OCI-LY3 (cell line): ENCODE data around the gene SNAI1.

Experiments used
- H2AFZ ChIP-seq: fragments of 200-600, 300-600 bp; shearing (Covaris generic); 2 replicates; pipeline ENCODE4 v1.6.0; 2014; ENCODE audit warnings: antibody characterized with exemption, low read depth, low read length
- H3K27ac ChIP-seq: fragments of 200-600, 300-600 bp; sonication (generic); 2 replicates; pipeline ENCODE4 v1.5.1; 2014; ENCODE audit warnings: mild to moderate bottlenecking, low read length, moderate library complexity, mixed read lengths
- H3K27me3 ChIP-seq: fragments of 200-600, 300-600 bp; sonication (generic); 2 replicates; pipeline ENCODE4 v1.6.1; 2014; ENCODE audit warnings: low read depth, low read length, mixed read lengths
- H3K36me3 ChIP-seq: fragments of 200-600, 300-600 bp; sonication (generic); replicated peaks from 2 replicates; pipeline ENCODE3; 2014; ENCODE audit warnings: low read depth, low read length, mixed read lengths
- H3K4me1 ChIP-seq: fragments of 300-600, 200-600 bp; sonication (generic); 2 replicates; pipeline ENCODE4 v1.6.1; 2014; ENCODE audit warnings: low read length, mixed read lengths
- H3K4me2 ChIP-seq: fragments of 200-600, 300-600 bp; sonication (generic); 2 replicates; pipeline ENCODE4 v1.6.1; 2014; ENCODE audit warnings: low read length, mixed read lengths
- H3K4me3 ChIP-seq: fragments of 300-600, 200-600 bp; sonication (generic); 2 replicates; pipeline ENCODE4 v1.5.1; 2014; ENCODE audit warnings: antibody characterized with exemption, mild to moderate bottlenecking, low read length, moderate library complexity
- H3K79me2 ChIP-seq: fragments of 300-600, 200-600 bp; shearing (Covaris generic); 2 replicates; pipeline ENCODE4 v1.6.1; 2014; ENCODE audit warnings: mild to moderate bottlenecking, low read length, mixed read lengths
- H3K9ac ChIP-seq: fragments of 300-600, 200-600 bp; shearing (Covaris generic); 2 replicates; pipeline ENCODE4 v1.6.0; 2014; ENCODE audit warnings: mild to moderate bottlenecking, low read length, moderate library complexity
- H3K9me3 ChIP-seq: fragments of 200-600, 300-600 bp; shearing (Covaris generic); 2 replicates; pipeline ENCODE4 v1.6.1; 2014; ENCODE audit warnings: low read length, mixed read lengths; ENCODE audit not compliant: insufficient read depth
- H4K20me1 ChIP-seq: fragments of 200-600, 300-600 bp; sonication (generic); 2 replicates; pipeline ENCODE4 v1.6.1; 2016; ENCODE audit warnings: low read length, mixed read lengths; ENCODE audit not compliant: insufficient read depth
- CTCF ChIP-seq: fragments of 200-600, 300-600 bp; sonication (generic); IDR thresholded peaks from 2 replicates; pipeline ENCODE4 v1.5.1; 2014; ENCODE audit warnings: antibody characterized with exemption, low read length, low read depth
- EZH2phosphoT487 ChIP-seq: fragments of 200-600 bp; shearing (Covaris generic); IDR thresholded peaks from 2 replicates; pipeline ENCODE4 v1.6.1; 2018; ENCODE audit warnings: antibody characterized with exemption, mixed run types, low read depth

SNAI1 gene

GRCh38 chr20:49965781-49966305 lies 16.9 kb upstream of the SNAI1 start:
- H3K4me2 ChIP-seq: no peak overlapping the region
- H4K20me1 ChIP-seq: no peaks in the 10 kb centered on the region
- H3K4me3 ChIP-seq: no peak overlapping the region
- H3K9ac ChIP-seq: no peak overlapping the region
- TF ChIP-seq EZH2phosphoT487 (no peak), CTCF (no peak)
- H2AFZ ChIP-seq: no peak overlapping the region
- peaks cover 12% of the 10 kb centered on the region for H3K4me1 ChIP-seq
- H3K36me3 ChIP-seq: no peaks in the 10 kb centered on the region
- H3K27ac ChIP-seq: no peak overlapping the region
- no peaks in the 10 kb centered on the region for H3K27me3 ChIP-seq
- no peaks in the 10 kb centered on the region for H3K79me2 ChIP-seq
- H3K9me3 ChIP-seq: no peaks in the 10 kb centered on the region

GRCh38 chr20:49966861-49967260 lies 15.9 kb upstream of the SNAI1 start:
- no peak overlapping the region for H3K4me2 ChIP-seq
- H3K27me3 ChIP-seq: no peaks in the 10 kb centered on the region
- H4K20me1 ChIP-seq: no peaks in the 10 kb centered on the region
- peaks cover 12% of the 10 kb centered on the region for H3K4me1 ChIP-seq
- no peak overlapping the region for H3K27ac ChIP-seq
- no peaks in the 10 kb centered on the region for H3K9me3 ChIP-seq
- TF ChIP-seq EZH2phosphoT487 (no peak), CTCF (no peak)
- no peaks in the 10 kb centered on the region for H3K79me2 ChIP-seq
- H3K36me3 ChIP-seq: no peaks in the 10 kb centered on the region
- H2AFZ ChIP-seq: no peak overlapping the region
- no peak overlapping the region for H3K4me3 ChIP-seq
- no peak overlapping the region for H3K9ac ChIP-seq

GRCh38 chr20:49969234-49969633 lies 13.5 kb upstream of the SNAI1 start:
- H3K4me2 ChIP-seq: no peak overlapping the region

GRCh38 chr20:49969946-49970345 lies 12.8 kb upstream of the SNAI1 start:
- Histone ChIP-seq H3K9me3 (no peaks in the 10 kb centered on the region), H3K36me3 (no peaks in the 10 kb centered on the region), H3K4me2 (no peak overlapping the region), H4K20me1 (no peaks in the 10 kb centered on the region), H3K27me3 (no peaks in the 10 kb centered on the region), H3K9ac (no peak overlapping the region), H3K27ac (no peak overlapping the region), H3K79me2 (no peaks in the 10 kb centered on the region), H3K4me3 (no peak overlapping the region), H3K4me1 (peaks cover 8% of the 10 kb centered on the region), H2AFZ (no peak overlapping the region)
- no peak for TF ChIP-seq CTCF
- TF ChIP-seq EZH2phosphoT487: no peak

More at GRCh38 chr20:49969234-49969633, 13.5 kb upstream of the SNAI1 start:
- no peak overlapping the region for H2AFZ ChIP-seq
- H3K27me3 ChIP-seq: no peaks in the 10 kb centered on the region
- no peaks in the 10 kb centered on the region for H3K79me2 ChIP-seq
- H3K27ac ChIP-seq: no peak overlapping the region
- H3K9ac ChIP-seq: no peak overlapping the region
- TF ChIP-seq EZH2phosphoT487 (no peak), CTCF (no peak)
- H4K20me1 ChIP-seq: no peaks in the 10 kb centered on the region
- H3K4me1 ChIP-seq: peaks cover 12% of the 10 kb centered on the region
- no peaks in the 10 kb centered on the region for H3K36me3 ChIP-seq
- no peak overlapping the region for H3K4me3 ChIP-seq
- no peaks in the 10 kb centered on the region for H3K9me3 ChIP-seq
